ENCODE data around the gene KSR2. TPM values are rescaled to one million over a fixed set of nuclear protein-coding genes. Genes with fewer than 3 reads are reported as not detected.
A peak's percentile ranks its signal among the peaks of the same experiment; 100 is the strongest.

KSR2 gene
- total RNA-seq, 1 donor, result under 0.01 TPM

DNA sequence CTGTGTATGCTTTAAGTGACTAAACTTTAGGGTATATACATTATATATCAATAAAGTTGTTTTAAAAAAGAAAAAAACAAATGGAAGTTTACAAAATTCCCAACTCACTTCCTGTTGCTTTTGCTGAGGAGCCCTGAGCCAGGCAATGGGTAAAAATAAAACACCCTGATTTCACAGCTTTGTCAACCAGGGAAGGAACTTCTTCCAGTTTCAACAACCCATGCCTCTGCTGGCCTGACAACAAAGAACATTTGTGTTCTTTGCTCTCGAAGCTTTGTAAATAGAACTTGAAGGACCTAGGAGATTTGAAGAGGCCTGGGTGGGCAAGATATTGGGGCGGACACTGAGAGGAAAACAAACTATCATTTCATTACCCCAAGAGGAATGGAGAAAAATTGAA, 466.2 kb downstream of the KSR2 start:
- Histone ChIP-seq H3K4me1 (ENCODE audit: insufficient read depth, low read length) (no peaks in the 10 kb centered on the region), H3K27ac (ENCODE audit: low read depth, low read length) (no peak overlapping the region), H3K27me3 (ENCODE audit: insufficient read depth, low read length) (no peaks in the 10 kb centered on the region), H2AFZ (ENCODE audit: low read length) (no peak overlapping the region), H3K4me3 (ENCODE audit: insufficient read depth, low read length) (no peak overlapping the region), H3K36me3 (ENCODE audit: insufficient read depth, low read length) (no peaks in the 10 kb centered on the region), H3K9me3 (ENCODE audit: low read depth, low read length) (no peaks in the 10 kb centered on the region), H3K4me2 (ENCODE audit: insufficient read depth, low read length) (no peak overlapping the region), H4K20me1 (ENCODE audit: insufficient read depth, low read length) (no peaks in the 10 kb centered on the region), H3K79me2 (ENCODE audit: insufficient read depth, low read length) (no peaks in the 10 kb centered on the region)
- TF ChIP-seq, protein P1, sequence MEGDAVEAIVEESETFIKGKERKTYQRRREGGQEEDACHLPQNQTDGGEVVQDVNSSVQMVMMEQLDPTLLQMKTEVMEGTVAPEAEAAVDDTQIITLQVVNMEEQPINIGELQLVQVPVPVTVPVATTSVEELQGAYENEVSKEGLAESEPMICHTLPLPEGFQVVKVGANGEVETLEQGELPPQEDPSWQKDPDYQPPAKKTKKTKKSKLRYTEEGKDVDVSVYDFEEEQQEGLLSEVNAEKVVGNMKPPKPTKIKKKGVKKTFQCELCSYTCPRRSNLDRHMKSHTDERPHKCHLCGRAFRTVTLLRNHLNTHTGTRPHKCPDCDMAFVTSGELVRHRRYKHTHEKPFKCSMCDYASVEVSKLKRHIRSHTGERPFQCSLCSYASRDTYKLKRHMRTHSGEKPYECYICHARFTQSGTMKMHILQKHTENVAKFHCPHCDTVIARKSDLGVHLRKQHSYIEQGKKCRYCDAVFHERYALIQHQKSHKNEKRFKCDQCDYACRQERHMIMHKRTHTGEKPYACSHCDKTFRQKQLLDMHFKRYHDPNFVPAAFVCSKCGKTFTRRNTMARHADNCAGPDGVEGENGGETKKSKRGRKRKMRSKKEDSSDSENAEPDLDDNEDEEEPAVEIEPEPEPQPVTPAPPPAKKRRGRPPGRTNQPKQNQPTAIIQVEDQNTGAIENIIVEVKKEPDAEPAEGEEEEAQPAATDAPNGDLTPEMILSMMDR (IDR thresholded peaks at IDR 0.05; ENCODE audit: extremely low read depth, low read depth, low read length), result no peak
- no peak for DNase-seq (ENCODE audit: insufficient read length, low spot score, missing footprints)

DNA sequence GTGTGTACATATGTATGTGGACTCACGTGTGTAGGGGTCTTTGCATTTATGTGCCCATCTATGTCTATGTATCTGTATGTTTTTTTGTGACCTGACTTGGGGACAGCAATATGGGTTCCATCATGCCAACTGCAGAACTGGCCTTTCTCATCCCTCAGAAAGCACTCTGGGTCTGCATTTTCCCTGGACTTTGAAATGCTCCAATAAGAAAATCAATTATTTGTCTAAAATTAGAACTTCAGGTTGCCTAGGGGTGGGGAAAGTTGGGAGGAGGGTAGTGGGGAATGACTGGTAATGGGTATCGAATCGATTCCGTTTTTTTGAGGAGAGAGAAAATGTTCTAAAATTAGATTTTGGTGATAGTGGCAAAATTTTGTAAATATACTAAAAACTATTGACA, 466.6 kb downstream of the KSR2 start:
- Histone ChIP-seq H4K20me1 (ENCODE audit: insufficient read depth, low read length) (no peaks in the 10 kb centered on the region), H2AFZ (ENCODE audit: low read length) (no peak overlapping the region), H3K4me2 (ENCODE audit: insufficient read depth, low read length) (no peak overlapping the region), H3K9me3 (ENCODE audit: low read depth, low read length) (no peaks in the 10 kb centered on the region), H3K27ac (ENCODE audit: low read depth, low read length) (no peak overlapping the region), H3K36me3 (ENCODE audit: insufficient read depth, low read length) (no peaks in the 10 kb centered on the region), H3K79me2 (ENCODE audit: insufficient read depth, low read length) (no peaks in the 10 kb centered on the region), H3K4me1 (ENCODE audit: insufficient read depth, low read length) (no peaks in the 10 kb centered on the region), H3K27me3 (ENCODE audit: insufficient read depth, low read length) (no peaks in the 10 kb centered on the region), H3K4me3 (ENCODE audit: insufficient read depth, low read length) (no peak overlapping the region)
- no peak for DNase-seq (ENCODE audit: insufficient read length, low spot score, missing footprints)
- TF ChIP-seq, protein P1 (IDR thresholded peaks at IDR 0.05; ENCODE audit: extremely low read depth, low read depth, low read length), result no peak

DNA sequence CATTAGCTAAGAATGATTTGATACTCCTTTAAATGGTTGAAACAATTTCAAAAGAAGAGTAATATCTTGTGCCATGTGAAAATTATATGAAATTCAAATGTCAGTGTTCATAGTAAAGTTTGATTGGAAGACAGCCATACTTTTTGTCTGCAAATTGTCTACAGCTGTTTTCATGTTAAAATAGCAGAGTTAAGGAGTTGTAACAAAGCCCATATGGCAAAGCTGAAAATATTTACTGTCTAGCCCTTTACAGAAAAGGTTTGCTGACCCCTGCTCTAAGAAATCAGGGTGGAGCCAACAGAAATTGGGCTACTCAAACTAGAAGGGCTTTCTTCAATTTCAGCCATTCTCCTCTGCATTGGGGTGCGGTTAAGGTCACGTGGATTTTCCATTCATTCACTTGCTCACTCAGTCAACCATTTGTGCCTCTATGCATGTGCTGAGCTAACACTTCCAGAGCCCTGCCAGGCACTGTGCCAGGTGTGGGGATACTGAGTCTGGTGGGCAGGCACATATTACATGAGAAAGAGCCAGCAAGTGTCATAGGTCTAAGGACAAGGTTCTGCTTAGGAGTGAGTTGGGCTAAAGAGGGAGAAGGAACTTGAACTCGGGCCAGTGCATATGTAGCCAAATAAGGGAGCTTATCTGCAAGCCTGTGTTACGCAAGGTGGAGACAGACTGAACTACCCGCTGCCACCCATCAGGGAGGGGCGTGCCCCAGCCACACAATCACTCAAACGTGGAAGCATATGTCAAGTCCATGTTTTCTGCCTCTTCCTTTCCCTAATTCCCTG, 467.5 kb downstream of the KSR2 start:
- no peak overlapping the region for H3K4me2 ChIP-seq (ENCODE audit: insufficient read depth, low read length)
- peak; percentile 61 for DNase-seq (ENCODE audit: insufficient read length, low spot score, missing footprints)
- H3K27me3 ChIP-seq (ENCODE audit: insufficient read depth, low read length), result no peaks in the 10 kb centered on the region
- no peaks in the 10 kb centered on the region for H3K36me3 ChIP-seq (ENCODE audit: insufficient read depth, low read length)
- H4K20me1 ChIP-seq (ENCODE audit: insufficient read depth, low read length), result no peaks in the 10 kb centered on the region
- H3K27ac ChIP-seq (ENCODE audit: low read depth, low read length), result no peak overlapping the region
- no peak overlapping the region for H2AFZ ChIP-seq (ENCODE audit: low read length)
- no peak overlapping the region for H3K4me3 ChIP-seq (ENCODE audit: insufficient read depth, low read length)
- no peaks in the 10 kb centered on the region for H3K9me3 ChIP-seq (ENCODE audit: low read depth, low read length)
- no peaks in the 10 kb centered on the region for H3K4me1 ChIP-seq (ENCODE audit: insufficient read depth, low read length)
- TF ChIP-seq, protein P1 (IDR thresholded peaks at IDR 0.05; ENCODE audit: extremely low read depth, low read depth, low read length), result no peak
- H3K79me2 ChIP-seq (ENCODE audit: insufficient read depth, low read length), result no peaks in the 10 kb centered on the region

DNA sequence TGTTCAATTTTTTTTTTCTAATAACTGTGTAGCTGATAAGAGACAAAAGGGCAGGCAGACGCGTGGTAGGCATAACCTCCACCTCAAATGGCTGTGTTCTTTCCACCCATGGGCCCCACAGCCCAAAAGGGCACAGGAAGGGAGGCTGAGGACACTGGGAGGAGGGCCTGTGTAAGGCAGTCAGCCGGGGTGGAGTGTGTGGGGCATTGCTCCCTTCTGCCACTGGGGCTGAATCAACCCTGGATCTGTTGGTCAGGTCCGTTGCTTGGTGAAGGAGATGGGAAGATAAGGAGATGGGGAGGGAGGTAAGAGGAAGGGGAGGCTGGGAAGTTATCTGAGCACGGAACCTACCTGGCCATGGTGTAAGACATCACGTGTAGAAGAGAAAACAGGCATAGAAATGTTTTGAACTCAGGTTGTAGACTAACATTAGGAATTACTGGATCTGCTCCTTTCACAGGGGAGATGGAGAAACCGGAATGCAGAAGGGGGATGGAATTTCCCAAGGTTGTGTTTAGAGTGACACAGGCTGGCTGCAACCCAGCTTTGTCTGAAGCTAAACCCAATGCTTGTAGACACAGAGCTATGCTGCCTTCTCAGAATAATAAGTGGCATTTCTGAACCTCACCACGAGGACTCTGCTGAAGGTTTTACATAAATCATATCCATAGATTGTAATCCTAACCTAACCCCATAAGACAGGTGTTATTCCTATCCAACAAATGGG, 468.9 kb downstream of the KSR2 start:
- Histone ChIP-seq H3K27ac (ENCODE audit: low read depth, low read length) (no peak overlapping the region), H4K20me1 (ENCODE audit: insufficient read depth, low read length) (no peaks in the 10 kb centered on the region), H3K27me3 (ENCODE audit: insufficient read depth, low read length) (no peaks in the 10 kb centered on the region), H3K9me3 (ENCODE audit: low read depth, low read length) (no peaks in the 10 kb centered on the region), H3K79me2 (ENCODE audit: insufficient read depth, low read length) (no peaks in the 10 kb centered on the region), H3K4me1 (ENCODE audit: insufficient read depth, low read length) (no peaks in the 10 kb centered on the region), H3K4me3 (ENCODE audit: insufficient read depth, low read length) (no peak overlapping the region), H2AFZ (ENCODE audit: low read length) (no peak overlapping the region), H3K4me2 (ENCODE audit: insufficient read depth, low read length) (no peak overlapping the region), H3K36me3 (ENCODE audit: insufficient read depth, low read length) (no peaks in the 10 kb centered on the region)
- peak; percentile 49 for DNase-seq (ENCODE audit: insufficient read length, low spot score, missing footprints)
- TF ChIP-seq, protein P1 (IDR thresholded peaks at IDR 0.05; ENCODE audit: extremely low read depth, low read depth, low read length), result no peak

Measured in osteoblast (primary cell).